Muscle layer of colon (tissue), 2 donors: ENCODE measurements around the gene PRSS21.
A peak's percentile ranks its signal among the peaks of the same experiment; 100 is the strongest.

ENCODE experiments used
- H3K27ac ChIP-seq: one replicate; pipeline ENCODE4 v1.7.0; 2013; ENCODE audit warnings: low read depth, mild to moderate bottlenecking, low read length, moderate library complexity
- H3K27me3 ChIP-seq, 2 donors: one replicate each; pipeline ENCODE4 v1.7.0; 2013; ENCODE audit warnings: low read length in 2 of 2, mild to moderate bottlenecking in 2 of 2; ENCODE audit not compliant: insufficient read depth in 2 of 2, control insufficient read depth in 1 of 2
- H3K36me3 ChIP-seq: one replicate; pipeline ENCODE4 v1.7.0; 2013; ENCODE audit warnings: mild to moderate bottlenecking, low read length; ENCODE audit not compliant: insufficient read depth
- H3K4me1 ChIP-seq: one replicate; pipeline ENCODE4 v1.7.0; 2013; ENCODE audit warnings: mild to moderate bottlenecking, low read length; ENCODE audit not compliant: insufficient read depth
- H3K4me3 ChIP-seq, 2 donors: one replicate each; pipeline ENCODE4 v1.7.0; 2013; ENCODE audit warnings: low read length in 2 of 2, low read depth in 1 of 2, mild to moderate bottlenecking in 1 of 2, moderate library complexity in 1 of 2
- H3K9ac ChIP-seq: one replicate; pipeline ENCODE4 v1.7.0; 2013; ENCODE audit warnings: low read length
- H3K9me3 ChIP-seq: one replicate; pipeline ENCODE4 v1.7.0; 2013; ENCODE audit warnings: mild to moderate bottlenecking, low read length
- donor health status: abdominal sarcoma.
- donor health status: Adenocarcinoma of cecum.

The PRSS21 gene

GRCh38 chr16:2841606-2842339 lies 24.7 kb downstream of the PRSS21 start:
- Histone ChIP-seq H3K4me1 (no peaks in the 10 kb centered on the region), H3K27ac (no peak overlapping the region), H3K4me3 (peak overlapping the region in 1 of 2 donors; percentile 35), H3K27me3 (peaks cover 7 to 23% of the 10 kb centered on the region in 2 donors), H3K36me3 (no peaks in the 10 kb centered on the region), H3K9ac (no peak overlapping the region), H3K9me3 (no peaks in the 10 kb centered on the region)

- peaks cover 3 to 22% of the 10 kb centered on the region in 2 donors for H3K27me3 ChIP-seq
- H3K9me3 ChIP-seq: no peaks in the 10 kb centered on the region
- no peak overlapping the region for H3K27ac ChIP-seq
- peak overlapping the region; percentile 12 to 35 for H3K4me3 ChIP-seq
- no peaks in the 10 kb centered on the region for H3K36me3 ChIP-seq
- no peak overlapping the region for H3K9ac ChIP-seq
- no peaks in the 10 kb centered on the region for H3K4me1 ChIP-seq
Observed at GRCh38 chr16:2842340-2843000, 25.4 kb downstream of the PRSS21 start.

- Histone ChIP-seq H3K4me1 (no peaks in the 10 kb centered on the region), H3K27me3 (peaks cover 0 to 18% of the 10 kb centered on the region in 2 donors), H3K9ac (no peak overlapping the region), H3K36me3 (no peaks in the 10 kb centered on the region), H3K9me3 (no peaks in the 10 kb centered on the region), H3K4me3 (no peak overlapping the region), H3K27ac (no peak overlapping the region)
Observed at GRCh38 chr16:2843526-2843925, 26.5 kb downstream of the PRSS21 start.

DNA sequence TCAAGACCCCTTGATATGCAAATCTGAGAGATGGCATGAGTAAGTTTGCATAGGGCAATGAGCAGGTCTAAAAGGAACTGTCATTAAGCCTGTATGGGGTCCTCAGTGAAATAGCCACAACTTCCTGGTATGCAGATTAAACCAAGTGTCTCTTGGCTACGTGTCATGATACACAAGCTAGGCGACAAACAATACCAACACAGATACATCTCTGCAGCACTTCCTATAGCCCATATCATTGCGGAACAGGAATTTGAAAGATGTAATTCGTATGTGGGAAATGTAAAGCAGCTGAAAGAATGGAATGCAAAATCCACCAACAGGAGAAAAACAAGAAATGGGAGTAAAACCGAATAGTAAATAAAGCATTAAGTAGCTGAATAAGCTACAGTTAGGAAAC lies 28.1 kb downstream of the PRSS21 start:
- no peaks in the 10 kb centered on the region for H3K4me1 ChIP-seq
- no peaks in the 10 kb centered on the region for H3K9me3 ChIP-seq
- H3K27ac ChIP-seq: no peak overlapping the region
- H3K27me3 ChIP-seq: peaks cover 0 to 10% of the 10 kb centered on the region in 2 donors
- H3K4me3 ChIP-seq: no peak overlapping the region
- H3K36me3 ChIP-seq: no peaks in the 10 kb centered on the region
- H3K9ac ChIP-seq: no peak overlapping the region

- H3K27me3 ChIP-seq: peaks cover 0 to 15% of the 10 kb centered on the region in 2 donors
- no peak overlapping the region for H3K4me3 ChIP-seq
- no peaks in the 10 kb centered on the region for H3K36me3 ChIP-seq
- H3K4me1 ChIP-seq: no peaks in the 10 kb centered on the region
- H3K9me3 ChIP-seq: no peaks in the 10 kb centered on the region
- no peak overlapping the region for H3K9ac ChIP-seq
- no peak overlapping the region for H3K27ac ChIP-seq
Observed at GRCh38 chr16:2846511-2847310, 29.7 kb downstream of the PRSS21 start.

- Histone ChIP-seq H3K27ac (no peak overlapping the region), H3K9ac (no peak overlapping the region), H3K4me1 (no peaks in the 10 kb centered on the region), H3K4me3 (no peak overlapping the region), H3K9me3 (no peaks in the 10 kb centered on the region), H3K36me3 (no peaks in the 10 kb centered on the region), H3K27me3 (peaks cover 0 to 34% of the 10 kb centered on the region in 2 donors)
Observed at GRCh38 chr16:2848933-2849725, 32.1 kb downstream of the PRSS21 start.

- Histone ChIP-seq H3K4me3 (no peak overlapping the region), H3K9ac (no peak overlapping the region), H3K4me1 (no peaks in the 10 kb centered on the region), H3K27me3 (peaks cover 0 to 41% of the 10 kb centered on the region in 2 donors), H3K9me3 (no peaks in the 10 kb centered on the region), H3K36me3 (no peaks in the 10 kb centered on the region), H3K27ac (no peak overlapping the region)
Observed at GRCh38 chr16:2852003-2852730, 35.1 kb downstream of the PRSS21 start.

GRCh38 chr16:2852731-2853507 lies 35.9 kb downstream of the PRSS21 start:
- H3K9ac ChIP-seq: no peak overlapping the region
- no peak overlapping the region for H3K4me3 ChIP-seq
- H3K27me3 ChIP-seq: peaks cover 0 to 48% of the 10 kb centered on the region in 2 donors
- H3K9me3 ChIP-seq: no peaks in the 10 kb centered on the region
- no peaks in the 10 kb centered on the region for H3K36me3 ChIP-seq
- no peak overlapping the region for H3K27ac ChIP-seq
- no peaks in the 10 kb centered on the region for H3K4me1 ChIP-seq

GRCh38 chr16:2853531-2854073 lies 36.6 kb downstream of the PRSS21 start:
- H3K27ac ChIP-seq: no peak overlapping the region
- H3K9me3 ChIP-seq: no peaks in the 10 kb centered on the region
- H3K9ac ChIP-seq: no peak overlapping the region
- peaks cover 0 to 55% of the 10 kb centered on the region in 2 donors for H3K27me3 ChIP-seq
- no peaks in the 10 kb centered on the region for H3K36me3 ChIP-seq
- no peak overlapping the region for H3K4me3 ChIP-seq
- no peaks in the 10 kb centered on the region for H3K4me1 ChIP-seq
